HL-60 (cell line): Measurements from ENCODE around the gene ARL4D.
"Not testable (repeated sequence)": the region's sequence is repeated elsewhere in the genome, so short reads cannot be mapped to it uniquely, and the experiment has no call there.

Experiments used
- DNase-seq, 2 experiments: peaks; one replicate each; pipeline ENCODE4 v3.0.0-alpha.2; 2010 to 2020; ENCODE audit warnings: low read depth in 1 of 2, low spot score in 1 of 2
- H3K27ac ChIP-seq: fragments of 250-450 bp; sonication (Bioruptor Pico); replicated peaks from 2 replicates; pipeline ENCODE4 v1.5.1; 2020; ENCODE audit warnings: mild to moderate bottlenecking, moderate library complexity
- H3K27me3 ChIP-seq: fragments of 250-450 bp; sonication (Bioruptor Pico); 2 replicates; pipeline ENCODE4 v1.5.1; 2021; ENCODE audit warnings: mild to moderate bottlenecking, moderate library complexity; ENCODE audit not compliant: insufficient read depth, poor library complexity, severe bottlenecking
- H3K4me3 ChIP-seq: replicated peaks from 2 replicates; pipeline ENCODE4 v1.5.1; 2011; ENCODE audit warnings: mild to moderate bottlenecking, control low read depth, low read length; ENCODE audit not compliant: insufficient read depth
- GABPA ChIP-seq: IDR thresholded peaks from 2 replicates; pipeline ENCODE4 v1.6.1; 2012; ENCODE audit warnings: low read depth
- POLR2AphosphoS5 ChIP-seq: IDR thresholded peaks from 2 replicates; pipeline ENCODE4 v1.6.1; 2012; ENCODE audit warnings: low read depth
- REST ChIP-seq: IDR thresholded peaks from 2 replicates; pipeline ENCODE4 v1.6.1; 2012; ENCODE audit warnings: low read depth; ENCODE audit not compliant: insufficient replicate concordance
- SPI1 ChIP-seq: IDR thresholded peaks from 2 replicates; pipeline ENCODE4 v1.6.1; 2012; ENCODE audit warnings: low read depth, mild to moderate bottlenecking, borderline replicate concordance
- TF ChIP-seq, protein P1 (sequence below): IDR thresholded peaks from one replicate; pipeline ENCODE4 v1.5.1; 2011; ENCODE audit warnings: low read length, control low read depth, inconsistent platforms; ENCODE audit not compliant: insufficient read depth

Gene ARL4D

DNA sequence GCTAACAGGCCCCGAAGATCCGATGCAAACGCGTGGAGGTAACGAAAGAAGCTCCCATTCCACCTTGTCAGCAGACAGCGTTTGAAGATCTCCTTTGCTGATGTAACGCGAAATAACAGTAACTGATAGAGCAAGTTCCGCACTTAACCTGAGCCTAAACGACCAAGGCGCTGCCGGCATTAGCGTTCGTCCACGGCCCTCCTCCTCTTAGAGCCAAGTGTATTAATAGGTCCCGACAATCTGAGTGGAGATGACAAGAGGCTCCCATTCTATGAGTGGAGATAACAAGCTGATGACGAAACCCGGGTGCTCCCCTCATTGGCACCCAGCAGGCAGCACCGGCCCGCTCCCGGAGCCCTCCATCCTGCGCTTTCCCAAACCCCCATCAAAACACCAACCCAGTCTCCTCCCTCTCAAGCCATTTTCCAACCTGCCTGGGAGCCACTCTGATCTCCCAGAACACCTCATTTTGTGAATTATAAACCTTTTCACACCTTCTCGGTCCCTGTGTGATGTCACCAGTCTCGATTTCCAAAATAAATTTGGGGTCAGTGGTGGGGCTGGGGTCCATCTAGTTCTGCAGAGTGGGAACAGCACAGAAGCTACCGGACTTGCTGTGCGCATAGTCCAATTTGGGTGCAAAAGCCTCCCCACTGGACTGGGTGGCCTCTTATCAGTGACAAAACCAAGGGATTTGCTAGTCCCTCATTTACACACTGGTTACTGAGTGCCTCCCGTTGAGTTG lies 35.4 kb upstream of the ARL4D start:
- DNase-seq, result no peak
- TF ChIP-seq SPI1, result no peak
- TF ChIP-seq GABPA, result no peak
- TF ChIP-seq, protein P1, sequence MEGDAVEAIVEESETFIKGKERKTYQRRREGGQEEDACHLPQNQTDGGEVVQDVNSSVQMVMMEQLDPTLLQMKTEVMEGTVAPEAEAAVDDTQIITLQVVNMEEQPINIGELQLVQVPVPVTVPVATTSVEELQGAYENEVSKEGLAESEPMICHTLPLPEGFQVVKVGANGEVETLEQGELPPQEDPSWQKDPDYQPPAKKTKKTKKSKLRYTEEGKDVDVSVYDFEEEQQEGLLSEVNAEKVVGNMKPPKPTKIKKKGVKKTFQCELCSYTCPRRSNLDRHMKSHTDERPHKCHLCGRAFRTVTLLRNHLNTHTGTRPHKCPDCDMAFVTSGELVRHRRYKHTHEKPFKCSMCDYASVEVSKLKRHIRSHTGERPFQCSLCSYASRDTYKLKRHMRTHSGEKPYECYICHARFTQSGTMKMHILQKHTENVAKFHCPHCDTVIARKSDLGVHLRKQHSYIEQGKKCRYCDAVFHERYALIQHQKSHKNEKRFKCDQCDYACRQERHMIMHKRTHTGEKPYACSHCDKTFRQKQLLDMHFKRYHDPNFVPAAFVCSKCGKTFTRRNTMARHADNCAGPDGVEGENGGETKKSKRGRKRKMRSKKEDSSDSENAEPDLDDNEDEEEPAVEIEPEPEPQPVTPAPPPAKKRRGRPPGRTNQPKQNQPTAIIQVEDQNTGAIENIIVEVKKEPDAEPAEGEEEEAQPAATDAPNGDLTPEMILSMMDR, result no peak
- no peak for TF ChIP-seq POLR2AphosphoS5
- no peak for TF ChIP-seq REST
- Histone ChIP-seq H3K4me3 (no peak overlapping the region), H3K27ac (no peak overlapping the region), H3K27me3 (no peaks in the 10 kb centered on the region)

DNA sequence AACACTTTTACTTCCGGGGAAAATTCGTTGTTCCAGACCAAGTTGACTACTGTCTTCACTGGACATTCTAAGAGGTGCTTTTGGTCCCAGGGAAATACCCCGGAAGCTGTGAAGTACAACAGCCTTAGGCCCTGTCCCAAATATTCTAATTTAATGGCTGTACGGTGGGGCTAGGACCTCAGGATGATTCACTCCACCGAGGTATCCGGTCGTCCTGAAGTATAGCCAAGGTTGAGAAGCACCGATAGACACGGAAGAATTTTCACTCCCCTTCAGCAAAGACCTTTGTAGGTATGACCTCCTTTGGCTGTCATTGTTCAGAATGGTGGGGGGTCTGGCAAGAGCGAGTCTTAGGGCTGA lies 34.9 kb upstream of the ARL4D start:
- Histone ChIP-seq H3K27ac (no peak overlapping the region), H3K27me3 (no peaks in the 10 kb centered on the region), H3K4me3 (no peak overlapping the region)
- no peak for DNase-seq
- TF ChIP-seq REST (no peak), POLR2AphosphoS5 (no peak), GABPA (no peak), SPI1 (no peak)
- TF ChIP-seq, protein P1, result no peak

DNA sequence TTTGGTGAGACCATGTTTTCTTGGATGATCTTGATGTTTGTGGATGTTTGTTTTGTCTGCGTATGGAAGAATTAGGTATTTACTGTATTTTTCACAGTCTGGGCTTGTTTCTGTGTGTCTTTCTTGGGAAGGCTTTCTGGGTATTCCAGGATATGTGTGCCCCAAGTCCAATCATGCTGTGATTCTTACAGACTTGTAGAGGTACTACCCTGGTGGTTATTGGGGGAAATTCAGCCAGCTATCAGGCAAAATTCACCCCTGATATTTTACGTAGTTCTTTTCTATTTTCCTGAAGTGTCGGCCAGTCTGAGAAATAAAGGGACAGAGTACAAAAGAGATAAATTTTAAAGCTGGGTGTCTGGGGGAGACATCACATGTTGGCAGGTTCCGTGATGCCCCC lies 33.4 kb upstream of the ARL4D start:
- H3K27ac ChIP-seq, result no peak overlapping the region
- no peak overlapping the region for H3K4me3 ChIP-seq
- H3K27me3 ChIP-seq, result no peaks in the 10 kb centered on the region
- DNase-seq, result no peak
- TF ChIP-seq, protein P1, result no peak
- TF ChIP-seq REST (no peak), SPI1 (no peak), POLR2AphosphoS5 (no peak), GABPA (no peak)

DNA sequence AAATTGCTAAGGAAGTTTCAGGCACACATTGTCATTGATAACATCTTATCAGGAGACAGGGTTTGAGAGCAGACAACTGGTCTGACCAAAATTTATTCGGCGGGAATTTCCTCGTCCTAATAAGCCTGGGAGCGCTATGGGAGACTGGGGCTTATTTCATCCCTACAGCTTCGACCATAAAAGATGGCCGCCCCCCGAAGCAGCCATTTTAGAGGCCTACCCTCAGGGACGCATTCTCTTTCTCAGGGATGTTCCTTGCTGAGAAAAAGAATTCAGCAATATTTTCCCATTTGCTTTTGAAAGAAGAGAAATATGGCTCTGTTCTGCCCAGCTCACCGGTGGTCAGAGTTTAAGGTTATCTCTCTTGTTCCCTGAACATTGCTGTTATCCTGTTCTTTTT lies 32.9 kb upstream of the ARL4D start:
- H3K27me3 ChIP-seq, H3K4me3 ChIP-seq, H3K27ac ChIP-seq, DNase-seq: not testable (repeated sequence)
